GM12878 (cell line): Measurements from ENCODE around the gene LDB3. TPM values are rescaled to one million over a fixed set of nuclear protein-coding genes. Genes with fewer than 3 reads are reported as not detected.

Source experiments
- ATAC-seq: fragments of 200-7000 bp; cut with Tn5 transposase; 3 replicates; pipeline ENCODE4 v1.9.1; 2020; ENCODE audit warnings: mild to moderate bottlenecking, moderate library complexity
- BruUV-seq: library from RNA; stranded (reverse); fragments of 400-500 nt; replicated peaks from 2 replicates; lab custom pipeline; 2021; lab: Mats Ljungman, UMichigan
- CTCF ChIA-PET: fragments of 300-600 bp; sonication (Branson Sonifier 250); formaldehyde crosslinking; extraction: SDS; loops from one replicate; lab custom pipeline; 2021; ENCODE audit warnings: inconsistent platforms; lab: Yijun Ruan, JAX
- POLR2A ChIA-PET: fragments of 350-600 bp; formaldehyde crosslinking; extraction: SDS; loops from one replicate; lab custom pipeline; 2021; ENCODE audit warnings: inconsistent platforms; lab: Charles Lee
- RAD21 ChIA-PET: fragments of 300-600 bp; sonication (Branson Sonifier 250); formaldehyde crosslinking; loops from one replicate; lab custom pipeline; 2023; ENCODE audit warnings: antibody characterized with exemption; ENCODE audit not compliant: unreplicated experiment; lab: Charles Lee
- SMC1A ChIA-PET: fragments of 300-600 bp; sonication (Branson Sonifier 250); formaldehyde crosslinking; loops from one replicate; lab custom pipeline; 2023; ENCODE audit not compliant: unreplicated experiment, uncharacterized antibody; lab: Charles Lee
- DNase-seq: peaks from one replicate; pipeline ENCODE4 v3.0.0-alpha.2; 2011; ENCODE audit warnings: low read depth, low spot score
- FAIRE-seq: peaks from 3 replicates; lab custom pipeline; 2011; peaks lifted over from hg19 to GRCh38; lab: Jason Lieb, UNC
- H2AFZ ChIP-seq: 2 replicates; pipeline ENCODE4 v1.6.0; 2011; ENCODE audit warnings: low read depth, low read length, control low read depth; ENCODE audit not compliant: control insufficient read depth
- H3K27ac ChIP-seq: 2 replicates; pipeline ENCODE4 v1.5.1; 2011; ENCODE audit warnings: control low read depth; ENCODE audit not compliant: control insufficient read depth, insufficient read depth
- H3K27me3 ChIP-seq, 2 experiments: replicated peaks in 1 of 2; 2 replicates each; pipeline versions ENCODE4 v1.6.0 to v1.6.1; 2011; ENCODE audit warnings: low read length in 1 of 2; ENCODE audit not compliant: control insufficient read depth in 2 of 2, insufficient read depth in 2 of 2
- H3K36me3 ChIP-seq, 2 experiments: 2 replicates each; pipeline ENCODE4 v1.5.1; 2011; ENCODE audit warnings: low read length in 1 of 2; ENCODE audit not compliant: control insufficient read depth in 2 of 2, insufficient read depth in 2 of 2
- H3K4me1 ChIP-seq: 2 replicates; pipeline ENCODE4 v1.6.1; 2011; ENCODE audit warnings: mild to moderate bottlenecking, low read length, moderate library complexity, mixed read lengths; ENCODE audit not compliant: control insufficient read depth, insufficient read depth
- H3K4me2 ChIP-seq: 2 replicates; pipeline ENCODE4 v1.6.0; 2011; ENCODE audit warnings: control low read depth; ENCODE audit not compliant: control insufficient read depth, insufficient read depth
- H3K4me3 ChIP-seq: fragments of 200-600 bp; sonication (generic); 2 replicates; pipeline ENCODE4 v1.5.1; 2016
- H3K79me2 ChIP-seq: 2 replicates; pipeline ENCODE4 v1.6.0; 2011; ENCODE audit warnings: low read length; ENCODE audit not compliant: control insufficient read depth, insufficient read depth
- H3K9ac ChIP-seq: 2 replicates; pipeline ENCODE4 v1.8.0; 2011; ENCODE audit warnings: low read length, control low read depth, mixed read lengths; ENCODE audit not compliant: control insufficient read depth, insufficient read depth
- H3K9me3 ChIP-seq: replicated peaks from 3 replicates; pipeline ENCODE4 v1.5.1; 2011; ENCODE audit warnings: mild to moderate bottlenecking, low read length; ENCODE audit not compliant: control insufficient read depth, insufficient read depth
- H4K20me1 ChIP-seq: 2 replicates; pipeline ENCODE4 v1.6.0; 2011; ENCODE audit not compliant: control insufficient read depth, insufficient read depth
- BCLAF1 ChIP-seq: fragments of 450-650 bp; IDR thresholded peaks from 2 replicates; pipeline ENCODE4 v1.6.1; 2017; ENCODE audit warnings: antibody characterized with exemption, mild to moderate bottlenecking, moderate library complexity
- MYC ChIP-seq: IDR thresholded peaks from 2 replicates; pipeline ENCODE4 v1.6.1; 2011; ENCODE audit warnings: mild to moderate bottlenecking, low read length, moderate library complexity, inconsistent platforms; ENCODE audit not compliant: insufficient read depth, insufficient replicate concordance, insufficient read length, severe bottlenecking
- SKIL ChIP-seq: fragments of 450-650 bp; IDR thresholded peaks from 2 replicates; pipeline ENCODE4 v1.6.1; 2017; ENCODE audit warnings: mild to moderate bottlenecking, low read depth, inconsistent platforms; ENCODE audit not compliant: poor library complexity, severe bottlenecking
- SUPT20H ChIP-seq: IDR thresholded peaks from 2 replicates; pipeline ENCODE4 v1.6.1; 2011; ENCODE audit warnings: low read depth, mild to moderate bottlenecking, low read length, moderate library complexity, borderline replicate concordance; ENCODE audit not compliant: control insufficient read depth
- ZNF687 ChIP-seq: fragments of 450-650 bp; IDR thresholded peaks from 2 replicates; pipeline ENCODE4 v1.6.1; 2017; ENCODE audit warnings: mild to moderate bottlenecking, moderate library complexity
- WGBS: methylation state at CpG from one replicate; pipeline ENCODE4 v1.1.6; 2016; ENCODE audit warnings: low lambda C conversion rate; ENCODE audit not compliant: insufficient replicate concordance, insufficient coverage; ENCODE audit errors: missing lambda C conversion rate; 5-methylcytosine and 5-hydroxymethylcytosine counted together
- in situ Hi-C: fragments of 300-500 bp; cut with MboI; formaldehyde crosslinking; loops from 9 replicates; pipeline ENCODE4 v1.14.3; 2018; ENCODE audit warnings: mixed read lengths
- intact Hi-C: fragments of 100-400 bp; cut with micrococcal nuclease; formaldehyde crosslinking; loops from one replicate; pipeline ENCODE4 v1.14.2; 2022; ENCODE audit not compliant: unreplicated experiment
- polyA plus RNA-seq, 11 experiments: library from polyadenylated mRNA; depleted of rRNA in 4 of 11; unstranded in 6 of 11; stranded (reverse) in 5 of 11; fragments of >200 nt; fragmentation: Nextera tagmentation in 4 of 11; fragmentation: Illumina TruSeq in 1 of 11; extraction: Ambion mirVana in 4 of 11; extraction: Trizol in 1 of 11; gene quantifications; 1 replicate in 1 of 11; 2 replicates in 10 of 11; pipeline versions ENCODE4 v1.2.1 to v1.2.3, GENCODE V29; 2011 to 2016; ENCODE audit warnings: inconsistent platforms in 2 of 11, missing spikeins in 2 of 11, low read depth in 1 of 11
- total RNA-seq, 4 experiments: library from RNA; depleted of rRNA in 3 of 4; stranded (reverse); fragments of >200 nt in 3 of 4; fragmentation: Illumina TruSeq in 1 of 4; extraction: Trizol in 1 of 4; gene quantifications; 2 replicates each; pipeline versions ENCODE4 v1.2.1 to v1.2.3, GENCODE V29; 2013 to 2021

The LDB3 gene
- total and polyA plus RNA-seq, 10 of the 15 experiments (the other 5 are each of a cell fraction or from before 2014, with no cell fraction given) = 0.02 to 0.07 (median 0.04) TPM; not detected in 1

- ATAC-seq (no peak), DNase-seq (no peak)
- BruUV-seq = no TSS peak
Observed at GRCh38 chr10:86655173-86655540, 13.2 kb upstream of the LDB3 start.

More at GRCh38 chr10:86655173-86655540, 13.2 kb upstream of the LDB3 start:
- Histone ChIP-seq H3K9me3 (no peaks in the 10 kb centered on the region), H3K4me2 (no peak overlapping the region), H3K27ac (no peak overlapping the region), H3K27me3 (no peaks in the 10 kb centered on the region; a peak in 1 of 4 replicates), H3K36me3 (no peaks in the 10 kb centered on the region), H3K4me1 (no peaks in the 10 kb centered on the region), H2AFZ (no peak overlapping the region), H4K20me1 (no peaks in the 10 kb centered on the region; the same call in 1 of the 2 replicates), H3K4me3 (no peak overlapping the region), H3K79me2 (no peaks in the 10 kb centered on the region), H3K9ac (no peak overlapping the region)
- RAD21 ChIA-PET = no interaction called here
- POLR2A ChIA-PET = no interaction called here
- 45% methylated on average over 4 of the region's 4 CpGs for WGBS
- TF ChIP-seq ZNF687 = no peak
- no peak for TF ChIP-seq BCLAF1
- TF ChIP-seq SUPT20H = no peak
- TF ChIP-seq SKIL = no peak
- TF ChIP-seq MYC = no peak
- in situ Hi-C loops (no loop called here), intact Hi-C loops (no loop called here)
- SMC1A ChIA-PET = no interaction called here
- FAIRE-seq = no peak
- CTCF ChIA-PET = interaction anchor here (1.0 kb wide), 1 partner anchor 12 kb away, joined by 3 read pairs; no protein-coding TSS in a partner anchor
